Upper lobe of left lung (tissue), 6 donors: Measurements from ENCODE around the gene ATXN7L3. TPM values are rescaled to one million over a fixed set of nuclear protein-coding genes. Genes with fewer than 3 reads are reported as not detected.
A peak's percentile ranks its signal among the peaks of the same experiment; 100 is the strongest.

Source experiments
- ATAC-seq, 2 donors: fragments of 200-7000 bp; cut with Tn5 transposase; one replicate each; pipeline ENCODE4 v1.9.1; 2022; ENCODE audit warnings: mild to moderate bottlenecking in 2 of 2, moderate library complexity in 2 of 2; ENCODE audit not compliant: low FRiP score in 2 of 2
- DNase-seq, 2 donors: peaks; one replicate each; pipeline ENCODE4 v3.0.0-alpha.2; 2019 to 2020
- H3K27ac ChIP-seq, 4 donors: fragments of 200-600 bp; sonication (generic); one replicate each; pipeline ENCODE4 v1.5.1; 2016 to 2019
- H3K27me3 ChIP-seq, 4 donors: fragments of 200-600 bp; sonication (generic); one replicate each; pipeline ENCODE4 v1.5.1; 2017 to 2019
- H3K36me3 ChIP-seq, 4 donors: fragments of 200-600 bp; sonication (generic); one replicate each; pipeline ENCODE4 v1.5.1; 2016 to 2019
- H3K4me1 ChIP-seq, 4 donors: fragments of 200-600 bp; sonication (generic); one replicate each; pipeline ENCODE4 v1.5.1; 2018 to 2019
- H3K4me3 ChIP-seq, 4 donors: fragments of 200-600 bp; sonication (generic); one replicate each; pipeline ENCODE4 v1.5.1; 2017 to 2019; ENCODE audit warnings: mild to moderate bottlenecking in 2 of 4, moderate library complexity in 1 of 4
- H3K9me3 ChIP-seq, 4 donors: fragments of 200-600 bp; sonication (generic); one replicate each; pipeline ENCODE4 v1.5.1; 2018 to 2019
- CTCF ChIP-seq, 6 experiments: fragments of 450-650 bp in 4 of 6; fragments of 200-600 bp in 2 of 6; sonication (generic) in 2 of 6; IDR thresholded peaks; one replicate each; pipeline ENCODE4 v1.5.1; 2016 to 2019; ENCODE audit warnings: antibody characterized with exemption in 6 of 6
- EP300 ChIP-seq, 4 donors: sonication (generic); formaldehyde crosslinking; IDR thresholded peaks; one replicate each; pipeline ENCODE4 v1.5.1; 2017; ENCODE audit warnings: antibody characterized with exemption in 4 of 4, control low read depth in 2 of 4
- POLR2A ChIP-seq, 4 donors: fragments of 450-650 bp; IDR thresholded peaks; one replicate each; pipeline ENCODE4 v1.5.1; 2016 to 2017; ENCODE audit warnings: antibody characterized with exemption in 4 of 4, mild to moderate bottlenecking in 2 of 4
- POLR2AphosphoS5 ChIP-seq, 2 donors: sonication (generic); formaldehyde crosslinking; IDR thresholded peaks; one replicate each; pipeline ENCODE4 v1.5.1; 2017; ENCODE audit warnings: antibody characterized with exemption in 2 of 2
- whole genome bisulfite sequencing, 2 donors: methylation state at CpG; one replicate each; pipeline ENCODE4 v1.1.5; 2017 to 2018; 5-methylcytosine and 5-hydroxymethylcytosine counted together
- total RNA-seq, 6 donors: library from RNA; depleted of rRNA in 4 of 6; stranded (reverse); fragments of >200 nt in 4 of 6; gene quantifications; one replicate each; pipeline versions ENCODE4 v1.1.0 to v1.2.1, GENCODE V29; 2016 to 2021
- donor health status: DM: no; HTN: no; CAD: no; lungs with moderate emphysema.
- donor health status: DM: no; HTN: yes; CAD: no; lungs with severe emphysema.

Gene ATXN7L3
- total RNA-seq, 6 donors from 2014 or later: 41.4 to 79.0 (median 46.9) TPM

- peaks cover 0 to 44% (median 32%) of the 10 kb centered on the region in 4 donors for H3K36me3 ChIP-seq
- no peak overlapping the region for H3K27ac ChIP-seq
- H3K4me3 ChIP-seq: no peak overlapping the region
- no peaks in the 10 kb centered on the region for H3K9me3 ChIP-seq
- DNase-seq (no peak), ATAC-seq (peak in 1 of 2 donors; percentile 17)
- TF ChIP-seq EP300 (IDR thresholded peaks at IDR 0.05): no peak
- no peak for TF ChIP-seq POLR2A (IDR thresholded peaks at IDR 0.05)
- no peak for TF ChIP-seq POLR2AphosphoS5 (IDR thresholded peaks at IDR 0.05)
- no peak for TF ChIP-seq CTCF (IDR thresholded peaks at IDR 0.05)
- no peaks in the 10 kb centered on the region for H3K4me1 ChIP-seq
- no peaks in the 10 kb centered on the region for H3K27me3 ChIP-seq
- 83 to 100% methylated on average over 8 to 9 of the region's 14 CpGs for WGBS, 2 donors
These were observed 21.6 kb downstream of the ATXN7L3 start for GRCh38 chr17:44178133-44178532.

- ATAC-seq (peak; percentile 16 to 66), DNase-seq (no peak)
- no peaks in the 10 kb centered on the region for H3K4me1 ChIP-seq
- H3K9me3 ChIP-seq: no peaks in the 10 kb centered on the region
- WGBS, 2 donors: 98 to 100% methylated on average over 3 to 4 of the region's 4 CpGs
- TF ChIP-seq POLR2AphosphoS5 (IDR thresholded peaks at IDR 0.05) (no peak), CTCF (IDR thresholded peaks at IDR 0.05) (no peak), EP300 (IDR thresholded peaks at IDR 0.05) (no peak), POLR2A (IDR thresholded peaks at IDR 0.05) (no peak)
- no peak overlapping the region for H3K4me3 ChIP-seq
- peaks cover 0 to 42% (median 29%) of the 10 kb centered on the region in 4 donors for H3K36me3 ChIP-seq
- no peak overlapping the region for H3K27ac ChIP-seq
- no peaks in the 10 kb centered on the region for H3K27me3 ChIP-seq
These were observed 22.0 kb downstream of the ATXN7L3 start for GRCh38 chr17:44177640-44178039.

GRCh38 chr17:44176671-44177501 is 22.8 kb downstream of the ATXN7L3 start:
- WGBS, 2 donors: 95 to 96% methylated on average over 26 to 52 of the region's 54 CpGs
- Histone ChIP-seq H3K27me3 (no peaks in the 10 kb centered on the region), H3K4me3 (no peak overlapping the region), H3K9me3 (no peaks in the 10 kb centered on the region), H3K36me3 (peaks cover 0 to 35% (median 21%) of the 10 kb centered on the region in 4 donors), H3K4me1 (no peaks in the 10 kb centered on the region), H3K27ac (no peak overlapping the region)
- no peak for TF ChIP-seq POLR2AphosphoS5 (IDR thresholded peaks at IDR 0.05)
- TF ChIP-seq EP300 (IDR thresholded peaks at IDR 0.05): no peak
- no peak for TF ChIP-seq POLR2A (IDR thresholded peaks at IDR 0.05)
- ATAC-seq (peak; percentile 24 to 42), DNase-seq (peak in 1 of 2 donors; percentile 83)

- DNase-seq (no peak), ATAC-seq (peak in 1 of 2 donors; percentile 10)
- 88 to 100% methylated on average over 1 of the region's 1 CpG for WGBS, 2 donors
- TF ChIP-seq EP300 (IDR thresholded peaks at IDR 0.05) (no peak), POLR2A (IDR thresholded peaks at IDR 0.05) (no peak), CTCF (IDR thresholded peaks at IDR 0.05) (no peak), POLR2AphosphoS5 (IDR thresholded peaks at IDR 0.05) (no peak)
- no peak overlapping the region for H3K27ac ChIP-seq
- H3K4me3 ChIP-seq: no peak overlapping the region
- peaks cover 0 to 30% (median 17%) of the 10 kb centered on the region in 4 donors for H3K36me3 ChIP-seq
- no peaks in the 10 kb centered on the region for H3K4me1 ChIP-seq
- H3K27me3 ChIP-seq: no peaks in the 10 kb centered on the region
- no peaks in the 10 kb centered on the region for H3K9me3 ChIP-seq
These were observed 23.4 kb downstream of the ATXN7L3 start for GRCh38 chr17:44176257-44176656.

- ATAC-seq (no peak), DNase-seq (no peak)
- H3K9me3 ChIP-seq: no peaks in the 10 kb centered on the region
- H3K27me3 ChIP-seq: no peaks in the 10 kb centered on the region
- peaks cover 0 to 30% (median 17%) of the 10 kb centered on the region in 4 donors for H3K36me3 ChIP-seq
- 91 to 94% methylated on average over 2 of the region's 2 CpGs for WGBS, 2 donors
- no peak overlapping the region for H3K4me3 ChIP-seq
- no peak overlapping the region for H3K27ac ChIP-seq
- TF ChIP-seq EP300 (IDR thresholded peaks at IDR 0.05) (no peak), POLR2A (IDR thresholded peaks at IDR 0.05) (no peak), CTCF (IDR thresholded peaks at IDR 0.05) (no peak), POLR2AphosphoS5 (IDR thresholded peaks at IDR 0.05) (no peak)
- peaks cover 4 to 9% (median 8%) of the 10 kb centered on the region in 4 donors for H3K4me1 ChIP-seq
These were observed 25.3 kb downstream of the ATXN7L3 start for GRCh38 chr17:44174427-44174826.
